DOHH2 (cell line): ENCODE results near the gene TMTC2.

ENCODE experiments used
- H3F3A ChIP-seq: fragments of 200-600 bp; sonication (generic), shearing (Covaris generic); 2 replicates; pipeline ENCODE4 v1.6.0; 2016; ENCODE audit warnings: antibody characterized with exemption, mild to moderate bottlenecking; ENCODE audit not compliant: control insufficient read depth, insufficient read depth
- H3K27ac ChIP-seq: fragments of 200-600 bp; sonication (generic); 2 replicates; pipeline ENCODE4 v1.5.1; 2014; ENCODE audit warnings: low read depth, mild to moderate bottlenecking, low read length, moderate library complexity
- H3K27me3 ChIP-seq: fragments of 200-600 bp; sonication (generic); 2 replicates; pipeline ENCODE4 v1.6.1; 2014; ENCODE audit warnings: mild to moderate bottlenecking, low read length, mixed read lengths; ENCODE audit not compliant: control insufficient read depth
- H3K36me3 ChIP-seq: fragments of 200-600 bp; sonication (generic); 2 replicates; pipeline ENCODE4 v1.6.1; 2014; ENCODE audit warnings: mild to moderate bottlenecking, low read length, moderate library complexity, mixed read lengths; ENCODE audit not compliant: control insufficient read depth
- H3K4me1 ChIP-seq: fragments of 200-600 bp; sonication (generic); 2 replicates; pipeline ENCODE4 v1.6.1; 2014; ENCODE audit warnings: mild to moderate bottlenecking, low read length, mixed read lengths; ENCODE audit not compliant: control insufficient read depth
- H3K4me2 ChIP-seq: fragments of 200-600 bp; sonication (generic); 2 replicates; pipeline ENCODE4 v1.6.0; 2014; ENCODE audit warnings: mild to moderate bottlenecking, low read length, moderate library complexity
- H3K4me3 ChIP-seq: fragments of 200-600 bp; sonication (generic); 2 replicates; pipeline ENCODE4 v1.5.1; 2014; ENCODE audit warnings: mild to moderate bottlenecking, low read length, mixed read lengths
- H3K79me2 ChIP-seq: fragments of 200-600 bp; sonication (generic); 2 replicates; pipeline ENCODE4 v1.6.1; 2014; ENCODE audit warnings: mild to moderate bottlenecking, low read length, mixed read lengths; ENCODE audit not compliant: control insufficient read depth
- H3K9me2 ChIP-seq: fragments of 200-600 bp; sonication (generic); replicated peaks from 2 replicates; pipeline ENCODE4 v1.6.1; 2014; ENCODE audit warnings: mild to moderate bottlenecking, low read length, mixed read lengths; ENCODE audit not compliant: control insufficient read depth
- H3K9me3 ChIP-seq: fragments of 200-600 bp; sonication (generic); 2 replicates; pipeline ENCODE4 v1.6.1; 2014; ENCODE audit warnings: antibody characterized with exemption, low read length, mixed read lengths; ENCODE audit not compliant: control insufficient read depth, insufficient read depth
- H4K20me1 ChIP-seq: fragments of 200-600 bp; sonication (generic); 2 replicates; pipeline ENCODE4 v1.6.0; 2014; ENCODE audit warnings: low read depth, mild to moderate bottlenecking, antibody characterized with exemption, low read length, moderate library complexity; ENCODE audit not compliant: control insufficient read depth, insufficient read depth
- EZH2phosphoT487 ChIP-seq: fragments of 200-600 bp; sonication (generic); IDR thresholded peaks from 2 replicates; pipeline ENCODE4 v1.6.1; 2017; ENCODE audit warnings: borderline replicate concordance, mild to moderate bottlenecking, antibody characterized with exemption, low read length, moderate library complexity, mixed read lengths
- TF ChIP-seq, protein P1 (sequence below): fragments of 200-600 bp; sonication (generic); IDR thresholded peaks from one replicate; pipeline ENCODE4 v1.5.1; 2014; ENCODE audit warnings: antibody characterized with exemption, mild to moderate bottlenecking, low read depth, low read length; ENCODE audit not compliant: poor library complexity, severe bottlenecking

Gene TMTC2

DNA sequence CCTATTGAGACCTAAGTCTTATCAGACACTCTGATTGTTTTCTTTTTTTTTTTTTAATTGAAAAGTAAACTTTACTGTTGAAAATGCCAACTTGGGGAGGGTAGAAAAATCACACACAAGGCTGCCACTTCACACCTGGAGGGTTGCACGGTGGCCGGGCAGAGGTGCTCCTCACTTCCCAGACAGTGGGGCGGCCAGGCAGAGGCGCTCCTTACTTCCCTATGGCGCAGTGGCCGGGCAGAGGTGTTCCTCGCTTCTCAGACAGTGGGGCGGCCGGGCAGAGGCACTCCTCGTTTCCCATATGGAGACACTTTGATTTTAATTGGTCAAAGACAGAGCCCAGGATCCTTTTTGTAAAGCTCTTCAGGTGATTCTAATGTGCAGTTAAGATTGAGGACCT is 399.3 kb downstream of the TMTC2 start:
- Histone ChIP-seq H3K4me3 (no peak overlapping the region), H3K36me3 (no peaks in the 10 kb centered on the region), H4K20me1 (no peaks in the 10 kb centered on the region), H3K4me1 (no peaks in the 10 kb centered on the region), H3K27ac (no peak overlapping the region), H3F3A (no peaks in the 10 kb centered on the region), H3K27me3 (no peaks in the 10 kb centered on the region), H3K4me2 (no peak overlapping the region), H3K79me2 (no peaks in the 10 kb centered on the region), H3K9me3 (no peaks in the 10 kb centered on the region), H3K9me2 (no peaks in the 10 kb centered on the region)
- TF ChIP-seq, protein P1, sequence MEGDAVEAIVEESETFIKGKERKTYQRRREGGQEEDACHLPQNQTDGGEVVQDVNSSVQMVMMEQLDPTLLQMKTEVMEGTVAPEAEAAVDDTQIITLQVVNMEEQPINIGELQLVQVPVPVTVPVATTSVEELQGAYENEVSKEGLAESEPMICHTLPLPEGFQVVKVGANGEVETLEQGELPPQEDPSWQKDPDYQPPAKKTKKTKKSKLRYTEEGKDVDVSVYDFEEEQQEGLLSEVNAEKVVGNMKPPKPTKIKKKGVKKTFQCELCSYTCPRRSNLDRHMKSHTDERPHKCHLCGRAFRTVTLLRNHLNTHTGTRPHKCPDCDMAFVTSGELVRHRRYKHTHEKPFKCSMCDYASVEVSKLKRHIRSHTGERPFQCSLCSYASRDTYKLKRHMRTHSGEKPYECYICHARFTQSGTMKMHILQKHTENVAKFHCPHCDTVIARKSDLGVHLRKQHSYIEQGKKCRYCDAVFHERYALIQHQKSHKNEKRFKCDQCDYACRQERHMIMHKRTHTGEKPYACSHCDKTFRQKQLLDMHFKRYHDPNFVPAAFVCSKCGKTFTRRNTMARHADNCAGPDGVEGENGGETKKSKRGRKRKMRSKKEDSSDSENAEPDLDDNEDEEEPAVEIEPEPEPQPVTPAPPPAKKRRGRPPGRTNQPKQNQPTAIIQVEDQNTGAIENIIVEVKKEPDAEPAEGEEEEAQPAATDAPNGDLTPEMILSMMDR: no peak
- TF ChIP-seq EZH2phosphoT487: no peak

DNA sequence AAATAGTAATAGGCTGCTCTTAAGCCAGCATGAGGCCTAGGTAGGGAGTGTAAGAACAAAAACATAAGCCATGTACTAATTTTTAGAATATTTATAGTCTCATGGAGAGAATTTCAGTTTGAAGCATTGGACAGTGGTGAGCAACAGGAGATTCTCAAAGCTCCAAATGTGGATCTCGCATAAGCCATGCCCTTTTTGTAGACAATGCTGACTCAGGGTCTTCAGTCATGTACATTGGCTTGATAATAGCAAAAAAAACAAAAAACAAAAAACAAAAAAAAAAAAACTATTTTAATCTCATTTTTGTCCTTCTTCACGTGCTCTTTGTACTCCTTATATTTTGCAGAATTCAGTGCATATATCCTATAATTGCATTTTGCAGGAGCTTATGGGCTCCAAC is 402.9 kb downstream of the TMTC2 start:
- Histone ChIP-seq H3F3A (no peaks in the 10 kb centered on the region), H3K4me1 (no peaks in the 10 kb centered on the region), H3K4me2 (no peak overlapping the region), H3K36me3 (no peaks in the 10 kb centered on the region), H3K9me2 (no peaks in the 10 kb centered on the region), H4K20me1 (no peaks in the 10 kb centered on the region), H3K4me3 (no peak overlapping the region), H3K9me3 (no peaks in the 10 kb centered on the region), H3K27me3 (no peaks in the 10 kb centered on the region), H3K79me2 (no peaks in the 10 kb centered on the region), H3K27ac (no peak overlapping the region)
- TF ChIP-seq EZH2phosphoT487: no peak
- TF ChIP-seq, protein P1: no peak

- H3K36me3 ChIP-seq: no peaks in the 10 kb centered on the region
- H3K27me3 ChIP-seq: no peaks in the 10 kb centered on the region
- H3F3A ChIP-seq: no peaks in the 10 kb centered on the region
- no peak for TF ChIP-seq EZH2phosphoT487
- TF ChIP-seq, protein P1: no peak
- H3K4me1 ChIP-seq: no peaks in the 10 kb centered on the region
- no peaks in the 10 kb centered on the region for H3K79me2 ChIP-seq
- H4K20me1 ChIP-seq: no peaks in the 10 kb centered on the region
- no peak overlapping the region for H3K4me3 ChIP-seq
- H3K27ac ChIP-seq: no peak overlapping the region
- no peak overlapping the region for H3K4me2 ChIP-seq
- H3K9me3 ChIP-seq: no peaks in the 10 kb centered on the region
- H3K9me2 ChIP-seq: no peaks in the 10 kb centered on the region
Observed at GRCh38 chr12:83092129-83092528, 405.4 kb downstream of the TMTC2 start.

GRCh38 chr12:83092606-83093005 is 405.9 kb downstream of the TMTC2 start:
- Histone ChIP-seq H3K36me3 (no peaks in the 10 kb centered on the region), H3K79me2 (no peaks in the 10 kb centered on the region), H3K4me2 (no peak overlapping the region), H3K9me3 (no peaks in the 10 kb centered on the region), H3K4me1 (no peaks in the 10 kb centered on the region), H3K27me3 (no peaks in the 10 kb centered on the region), H3K4me3 (no peak overlapping the region), H4K20me1 (no peaks in the 10 kb centered on the region), H3K27ac (no peak overlapping the region), H3F3A (no peaks in the 10 kb centered on the region), H3K9me2 (no peaks in the 10 kb centered on the region)
- TF ChIP-seq, protein P1: no peak
- TF ChIP-seq EZH2phosphoT487: no peak
